Left cardiac atrium (tissue), 4 donors: ENCODE measurements around the gene BIN2. TPM values are rescaled to one million over a fixed set of nuclear protein-coding genes. Genes with fewer than 3 reads are reported as not detected.

Experiments used
- ATAC-seq, 2 donors: fragments of 200-7000 bp; cut with Tn5 transposase; one replicate each; pipeline ENCODE4 v1.9.1; 2020; ENCODE audit warnings: mild to moderate bottlenecking in 2 of 2, moderate library complexity in 2 of 2
- DNase-seq: peaks from one replicate; pipeline ENCODE4 v3.0.0-alpha.2; 2020
- intact Hi-C, 2 donors: fragments of 100-400 bp; cut with DNase I; formaldehyde crosslinking; loops; one replicate each; pipeline versions ENCODE4 v1.14.1 to v1.15.1; 2022 to 2023
- total RNA-seq, 2 donors: library from RNA; stranded (reverse); fragmentation: NEBNext Ultra II Directional; extraction: Animal tissue kit (Norgen Biotek cat#: 25700); gene quantifications; one replicate each; pipeline ENCODE4 v1.2.1, GENCODE V29; 2021
- donor health status: DM: no; HTN: yes; CAD: no.
- donor health status: DM: no; HTN: yes; CAD: no; lungs with severe emphysema.
- donor health status: DM: yes; HTN: yes; CAD: no.
- donor health status: Dilated cardiomyopathy.

Gene BIN2
- total RNA-seq, 2 donors from 2014 or later: 3.2 to 4.0 TPM

DNA sequence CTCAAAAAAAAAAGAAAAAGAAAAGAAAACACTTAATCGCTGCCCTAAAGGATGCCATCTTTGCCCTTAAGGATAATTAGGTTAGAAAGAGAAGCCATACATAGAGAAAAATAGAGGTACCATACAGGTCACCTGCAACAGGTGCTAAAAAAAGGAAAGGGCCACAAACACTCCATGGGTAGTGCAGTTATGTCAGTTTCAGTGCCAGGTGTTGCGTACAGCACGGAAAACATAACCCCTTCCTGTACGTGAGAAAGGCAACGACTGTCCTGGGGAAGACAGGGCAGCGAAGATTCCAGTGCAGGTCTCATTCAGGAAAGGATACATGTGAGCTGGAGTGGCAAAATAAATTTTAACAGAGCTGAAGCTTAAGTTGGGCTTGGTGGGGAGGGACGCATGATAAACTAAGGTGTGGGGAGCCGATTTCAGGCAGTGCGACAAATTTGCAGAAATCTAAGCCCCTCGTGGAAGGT, 85.9 kb downstream of the BIN2 start:
- ATAC-seq (no peak), DNase-seq (no peak)
- intact Hi-C loops: no loop called here

DNA sequence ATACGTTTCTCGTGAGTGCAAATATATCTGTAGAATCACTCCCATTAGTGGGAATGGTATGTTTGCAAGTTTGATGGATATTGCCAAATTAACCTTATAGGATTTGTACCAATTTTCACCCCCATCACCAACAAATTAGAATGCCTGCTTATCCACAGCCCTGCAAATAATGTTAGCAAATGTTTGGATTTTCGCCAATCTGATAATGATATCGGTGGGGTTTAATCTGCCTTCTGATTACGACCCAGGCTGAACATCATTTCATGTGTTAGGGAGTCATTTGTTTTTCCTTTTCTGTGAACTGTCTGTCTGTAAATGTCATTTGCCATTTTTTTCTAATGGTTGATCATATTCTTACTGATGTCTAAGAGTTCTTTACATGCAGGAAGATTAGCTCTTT, 89.4 kb downstream of the BIN2 start:
- intact Hi-C loops: no loop called here
- no peak for ATAC-seq
- no peak for DNase-seq

GRCh38 chr12:51232642-51233041, 91.3 kb downstream of the BIN2 start:
- DNase-seq: no peak
- ATAC-seq: no peak
- intact Hi-C loops: no loop called here

Other genes with a start within 250 kb of the BIN2 start
- gene CSRNP2, start 240.6 kb downstream of the BIN2 start, total RNA-seq: 10 to 100 TPM; 18.9 to 22.6 TPM
- gene TFCP2, start 151.0 kb downstream of the BIN2 start, total RNA-seq: 10 to 100 TPM; 18.1 to 20.5 TPM
- 1 to 10 TPM; 5.8 to 8.3 TPM for gene POU6F1, start 106.1 kb downstream of the BIN2 start, total RNA-seq
- 100 to 1,000 TPM; 127 to 157 TPM for gene DAZAP2, start 85.3 kb downstream of the BIN2 start, total RNA-seq
- gene SMAGP, start 53.8 kb downstream of the BIN2 start, total RNA-seq: 1 to 10 TPM; 5.0 to 6.0 TPM
- not detected for gene CELA1, start 22.5 kb upstream of the BIN2 start, total RNA-seq
- 1 to 10 TPM; 3.6 to 4.4 TPM for gene GALNT6, start 67.2 kb upstream of the BIN2 start, total RNA-seq
- gene SLC4A8, start 100.7 kb upstream of the BIN2 start, total RNA-seq: under 1 TPM; 0.29 to 0.71 TPM